Measurements from ENCODE around the gene ATXN10. TPM values are rescaled to one million over a fixed set of nuclear protein-coding genes. Genes with fewer than 3 reads are reported as not detected.

The ATXN10 gene
- total and polyA plus RNA-seq, 4 experiments from 2014 or later, result 61.8 to 102 (median 76.3) TPM

GRCh38 chr22:45878051-45878781 is 206.6 kb downstream of the ATXN10 start:
- POLR2A ChIA-PET (ENCODE audit: partially characterized antibody), result no interaction called here
- Mint-ChIP-seq H3K4me3 (no peak overlapping the region), H3K4me1 (no peaks in the 10 kb centered on the region), H3K9me3 (peaks cover 0 to 9% (median 4%) of the 10 kb centered on the region in 8 donors), H3K27ac (no peak overlapping the region), H3K36me3 (no peaks in the 10 kb centered on the region), H3K27me3 (peaks cover 22 to 23% of the 10 kb centered on the region in 2 donors)
- DNase-seq, result no peak
- Histone ChIP-seq H3K27me3 (ENCODE audit: insufficient read depth, low read length) (no peaks in the 10 kb centered on the region), H3K9me3 (ENCODE audit: control insufficient read depth in 1 of 2, low read length in 2 of 2) (no peaks in the 10 kb centered on the region), H3K27ac (ENCODE audit: low read depth, low read length) (no peak overlapping the region), H3K4me3 (ENCODE audit: low read length in 2 of 2) (no peak overlapping the region), H3K4me1 (ENCODE audit: insufficient read depth, low read length) (no peaks in the 10 kb centered on the region), H3K36me3 (ENCODE audit: insufficient read depth, low read length) (no peaks in the 10 kb centered on the region)
- intact Hi-C loops (cut with micrococcal nuclease), result no loop called here
- CTCF ChIA-PET (ENCODE audit: partially characterized antibody), result interaction anchor here (1.6 kb wide), 1 partner anchor 15 kb away, joined by 7 read pairs; no protein-coding TSS in a partner anchor

- peaks cover 26 to 28% of the 10 kb centered on the region in 2 donors for H3K27me3 Mint-ChIP-seq
- CTCF ChIA-PET (ENCODE audit: partially characterized antibody), result interaction anchor here (1.6 kb wide), 1 partner anchor 16 kb away, joined by 7 read pairs; no protein-coding TSS in a partner anchor
These were observed 207.4 kb downstream of the ATXN10 start for GRCh38 chr22:45878901-45879551.

GRCh38 chr22:45879552-45879949 is 207.9 kb downstream of the ATXN10 start:
- H3K27ac ChIP-seq (ENCODE audit: low read depth, low read length), result no peak overlapping the region
- H3K9me3 ChIP-seq (ENCODE audit: control insufficient read depth in 1 of 2, low read length in 2 of 2), result no peaks in the 10 kb centered on the region
- no peaks in the 10 kb centered on the region for H3K36me3 Mint-ChIP-seq
- POLR2A ChIA-PET (ENCODE audit: partially characterized antibody), result no interaction called here
- DNase-seq, result no peak
- H3K36me3 ChIP-seq (ENCODE audit: insufficient read depth, low read length), result no peaks in the 10 kb centered on the region
- H3K4me3 Mint-ChIP-seq, result no peak overlapping the region
- no peaks in the 10 kb centered on the region for H3K27me3 ChIP-seq (ENCODE audit: insufficient read depth, low read length)
- CTCF ChIA-PET (ENCODE audit: partially characterized antibody), result no interaction called here
- no peak overlapping the region for H3K4me3 ChIP-seq (ENCODE audit: low read length in 2 of 2)
- no peaks in the 10 kb centered on the region for H3K4me1 Mint-ChIP-seq
- intact Hi-C loops (cut with micrococcal nuclease), result no loop called here
- no peak overlapping the region for H3K27ac Mint-ChIP-seq
- H3K4me1 ChIP-seq (ENCODE audit: insufficient read depth, low read length), result no peaks in the 10 kb centered on the region
- peaks cover 0 to 2% (median 0%) of the 10 kb centered on the region in 8 donors for H3K9me3 Mint-ChIP-seq
- H3K27me3 Mint-ChIP-seq, result peaks cover 26 to 28% of the 10 kb centered on the region in 2 donors

More at GRCh38 chr22:45878901-45879551, 207.4 kb downstream of the ATXN10 start:
- Mint-ChIP-seq H3K4me1 (no peaks in the 10 kb centered on the region), H3K27ac (no peak overlapping the region), H3K4me3 (no peak overlapping the region), H3K9me3 (peaks cover 0 to 4% (median under 1%) of the 10 kb centered on the region in 8 donors), H3K36me3 (no peaks in the 10 kb centered on the region)
- Histone ChIP-seq H3K9me3 (ENCODE audit: control insufficient read depth in 1 of 2, low read length in 2 of 2) (no peaks in the 10 kb centered on the region), H3K36me3 (ENCODE audit: insufficient read depth, low read length) (no peaks in the 10 kb centered on the region), H3K4me3 (ENCODE audit: low read length in 2 of 2) (no peak overlapping the region), H3K27ac (ENCODE audit: low read depth, low read length) (no peak overlapping the region), H3K4me1 (ENCODE audit: insufficient read depth, low read length) (no peaks in the 10 kb centered on the region), H3K27me3 (ENCODE audit: insufficient read depth, low read length) (no peaks in the 10 kb centered on the region)
- POLR2A ChIA-PET (ENCODE audit: partially characterized antibody), result no interaction called here
- intact Hi-C loops (cut with micrococcal nuclease), result no loop called here
- DNase-seq, result no peak

GRCh38 chr22:45880091-45880715 is 208.6 kb downstream of the ATXN10 start:
- H3K36me3 Mint-ChIP-seq, result no peaks in the 10 kb centered on the region
- intact Hi-C loops (cut with micrococcal nuclease), result no loop called here
- no peaks in the 10 kb centered on the region for H3K4me1 Mint-ChIP-seq
- H3K4me3 ChIP-seq (ENCODE audit: low read length in 2 of 2), result no peak overlapping the region
- H3K9me3 ChIP-seq (ENCODE audit: control insufficient read depth in 1 of 2, low read length in 2 of 2), result no peaks in the 10 kb centered on the region
- no peak overlapping the region for H3K27ac ChIP-seq (ENCODE audit: low read depth, low read length)
- no peak for DNase-seq
- ChIA-PET POLR2A (ENCODE audit: partially characterized antibody) (no interaction called here), CTCF (ENCODE audit: partially characterized antibody) (no interaction called here)
- no peaks in the 10 kb centered on the region for H3K4me1 ChIP-seq (ENCODE audit: insufficient read depth, low read length)
- H3K4me3 Mint-ChIP-seq, result no peak overlapping the region
- no peak overlapping the region for H3K27ac Mint-ChIP-seq
- no peaks in the 10 kb centered on the region for H3K36me3 ChIP-seq (ENCODE audit: insufficient read depth, low read length)
- peaks cover 0 to 2% (median 0%) of the 10 kb centered on the region in 8 donors for H3K9me3 Mint-ChIP-seq
- H3K27me3 ChIP-seq (ENCODE audit: insufficient read depth, low read length), result no peaks in the 10 kb centered on the region
- peaks cover 24 to 28% of the 10 kb centered on the region in 2 donors for H3K27me3 Mint-ChIP-seq

- Histone ChIP-seq H3K9me3 (ENCODE audit: control insufficient read depth in 1 of 2, low read length in 2 of 2) (no peaks in the 10 kb centered on the region), H3K36me3 (ENCODE audit: insufficient read depth, low read length) (no peaks in the 10 kb centered on the region), H3K4me3 (ENCODE audit: low read length in 2 of 2) (no peak overlapping the region), H3K27ac (ENCODE audit: low read depth, low read length) (no peak overlapping the region), H3K4me1 (ENCODE audit: insufficient read depth, low read length) (no peaks in the 10 kb centered on the region), H3K27me3 (ENCODE audit: insufficient read depth, low read length) (no peaks in the 10 kb centered on the region)
- intact Hi-C loops (cut with micrococcal nuclease), result no loop called here
- H3K9me3 Mint-ChIP-seq, result peaks cover 0 to 2% (median 0%) of the 10 kb centered on the region in 8 donors
- POLR2A ChIA-PET (ENCODE audit: partially characterized antibody), result no interaction called here
- H3K27me3 Mint-ChIP-seq, result peaks cover 24 to 25% of the 10 kb centered on the region in 2 donors
- H3K4me3 Mint-ChIP-seq, result no peak overlapping the region
- DNase-seq, result no peak
- no peaks in the 10 kb centered on the region for H3K4me1 Mint-ChIP-seq
- no peak overlapping the region for H3K27ac Mint-ChIP-seq
- no peaks in the 10 kb centered on the region for H3K36me3 Mint-ChIP-seq
- CTCF ChIA-PET (ENCODE audit: partially characterized antibody), result no interaction called here
These were observed 209.3 kb downstream of the ATXN10 start for GRCh38 chr22:45880716-45881523.

GRCh38 chr22:45881524-45881875 is 209.9 kb downstream of the ATXN10 start:
- Mint-ChIP-seq H3K27me3 (peaks cover 25 to 26% of the 10 kb centered on the region in 2 donors), H3K4me3 (no peak overlapping the region), H3K4me1 (no peaks in the 10 kb centered on the region), H3K9me3 (peaks cover 0 to 2% (median 0%) of the 10 kb centered on the region in 8 donors), H3K27ac (no peak overlapping the region), H3K36me3 (no peaks in the 10 kb centered on the region)
- H3K4me1 ChIP-seq (ENCODE audit: insufficient read depth, low read length), result no peaks in the 10 kb centered on the region
- CTCF ChIA-PET (ENCODE audit: partially characterized antibody), result no interaction called here
- no peaks in the 10 kb centered on the region for H3K9me3 ChIP-seq (ENCODE audit: control insufficient read depth in 1 of 2, low read length in 2 of 2)
- H3K4me3 ChIP-seq (ENCODE audit: low read length in 2 of 2), result no peak overlapping the region
- H3K36me3 ChIP-seq (ENCODE audit: insufficient read depth, low read length), result no peaks in the 10 kb centered on the region
- intact Hi-C loops (cut with micrococcal nuclease), result no loop called here
- no peak for DNase-seq
- POLR2A ChIA-PET (ENCODE audit: partially characterized antibody), result no interaction called here
- no peak overlapping the region for H3K27ac ChIP-seq (ENCODE audit: low read depth, low read length)
- no peaks in the 10 kb centered on the region for H3K27me3 ChIP-seq (ENCODE audit: insufficient read depth, low read length)

Data from CD4-positive, alpha-beta memory T cell (primary cell).